Peyer's patch (tissue), 4 donors: Measurements from ENCODE around the gene HOXD9.

ENCODE experiments used
- CTCF ChIP-seq, 6 experiments: fragments of 450-650 bp in 4 of 6; fragments of 200-600 bp in 2 of 6; sonication (generic) in 1 of 6; IDR thresholded peaks; one replicate each; pipeline ENCODE4 v1.5.1; 2017 to 2019; ENCODE audit warnings: antibody characterized with exemption in 6 of 6, mild to moderate bottlenecking in 3 of 6, moderate library complexity in 1 of 6
- POLR2A ChIP-seq, 2 donors: fragments of 450-650 bp; IDR thresholded peaks; one replicate each; pipeline ENCODE4 v1.5.1; 2017; ENCODE audit warnings: antibody characterized with exemption in 2 of 2, mild to moderate bottlenecking in 2 of 2, moderate library complexity in 2 of 2

- TF ChIP-seq CTCF (IDR thresholded peaks at IDR 0.05) (no peak), POLR2A (IDR thresholded peaks at IDR 0.05) (no peak)
Observed at GRCh38 chr2:176110415-176111308, 11.9 kb upstream of the HOXD9 start.
